Right lobe of liver (tissue), 6 donors: ENCODE measurements around the gene FOXP4. TPM values are rescaled to one million over a fixed set of nuclear protein-coding genes. Genes with fewer than 3 reads are reported as not detected.

Source experiments
- ATAC-seq, 4 donors: fragments of 200-7000 bp; cut with Tn5 transposase; one replicate each; pipeline ENCODE4 v1.9.1; 2020; ENCODE audit warnings: mild to moderate bottlenecking in 4 of 4, moderate library complexity in 4 of 4
- DNase-seq, 3 donors: peaks; one replicate each; pipeline ENCODE4 v3.0.0-alpha.2; 2020
- H3K27ac ChIP-seq, 3 donors: fragments of 200-600 bp; one replicate each; pipeline ENCODE4 v1.8.0; 2022
- H3K27me3 ChIP-seq, 2 donors: fragments of 200-600 bp; one replicate each; pipeline ENCODE4 v1.8.0; 2022
- H3K36me3 ChIP-seq, 4 donors: fragments of 200-600 bp; sonication (generic) in 1 of 4; one replicate each; pipeline versions ENCODE4 v1.5.1 to v1.8.0; 2017 to 2022; ENCODE audit warnings: control low read depth in 1 of 4
- H3K4me1 ChIP-seq, 4 donors: fragments of 200-600 bp; sonication (generic) in 1 of 4; one replicate each; pipeline versions ENCODE4 v1.5.1 to v1.8.0; 2017 to 2022; ENCODE audit warnings: control low read depth in 1 of 4
- H3K4me3 ChIP-seq, 3 donors: fragments of 200-600 bp; one replicate each; pipeline ENCODE4 v1.8.0; 2022
- H3K9me3 ChIP-seq, 4 donors: fragments of 200-600 bp; sonication (generic) in 1 of 4; one replicate each; pipeline versions ENCODE4 v1.5.1 to v1.8.0; 2017 to 2022; ENCODE audit warnings: control low read depth in 1 of 4
- CTCF ChIP-seq, 4 donors: fragments of 200-600 bp in 3 of 4; fragments of 450-650 bp in 1 of 4; IDR thresholded peaks; one replicate each; pipeline versions ENCODE4 v1.5.1 to v1.8.0; 2016 to 2022; ENCODE audit warnings: antibody characterized with exemption in 4 of 4, mild to moderate bottlenecking in 2 of 4
- POLR2A ChIP-seq: fragments of 450-650 bp; IDR thresholded peaks from one replicate; pipeline ENCODE4 v1.6.1; 2017; ENCODE audit warnings: antibody characterized with exemption, mild to moderate bottlenecking
- WGBS: methylation state at CpG from one replicate; pipeline ENCODE4 v1.1.6; 2018; ENCODE audit warnings: low coverage, low lambda C conversion rate; ENCODE audit not compliant: insufficient coverage; ENCODE audit errors: missing lambda C conversion rate; 5-methylcytosine and 5-hydroxymethylcytosine counted together
- intact Hi-C, 2 donors: fragments of 100-400 bp; cut with DNase I; formaldehyde crosslinking; loops; one replicate each; pipeline versions ENCODE4 v1.11.2 to v1.14.1; 2022
- long read RNA-seq: library from polyadenylated mRNA; unstranded; transcript quantifications from one replicate; pipeline ENCODE4 v2.0.0, GENCODE V29; 2019
- total RNA-seq, 6 experiments: library from RNA; depleted of rRNA in 2 of 6; stranded (reverse); fragments of >200 nt in 2 of 6; fragmentation: NEBNext Ultra II Directional in 3 of 6; extraction: Animal tissue kit (Norgen Biotek cat#: 25700) in 3 of 6; gene quantifications; one replicate each; pipeline versions ENCODE4 v1.1.0 to v1.2.4, GENCODE V29; 2016 to 2023
- donor health status: DM: no; HTN: yes; CAD: no.
- donor health status: DM: no; HTN: no; CAD: no.
- donor health status: DM: no; HTN: no; CAD: no.
- donor health status: DM: no; HTN: yes; CAD: no.
- donor health status: DM: no; HTN: yes; CAD: no.

Gene FOXP4
- 10 to 100 TPM; 12.6 to 19.2 (median 14.9) TPM for total RNA-seq
- long read RNA-seq, partial matches to known transcripts = 0 of 1 reads
- long read RNA-seq, other reads (novel, unspliced or antisense) = 1 of 1 reads

GRCh38 chr6:41545703-41546474, at the start of gene FOXP4:
Gene FOXP4, plus strand, starts transcription at chr6:41546381. Its CDS starts 19,380 bp downstream, at chr6:41565761.
- intact Hi-C loops = no loop called here
- DNase-seq (peak; percentile 92 to 95 (median 93)), ATAC-seq (peak; percentile 88 to 90 (median 89))
- TF ChIP-seq CTCF (IDR thresholded peaks at IDR 0.05) = no peak
- TF ChIP-seq POLR2A = no peak
- Histone ChIP-seq H3K4me1 (peaks cover 0 to 18% (median 0%) of the 10 kb centered on the region in 4 donors), H3K36me3 (no peaks in the 10 kb centered on the region), H3K27ac (peak within 1 kb of the TSS in 2 of 3 donors; percentile 84 to 86), H3K9me3 (no peaks in the 10 kb centered on the region), H3K27me3 (no peaks in the 10 kb centered on the region), H3K4me3 (peak within 1 kb of the TSS; percentile 63 to 83 (median 81))
- WGBS = 0% methylated on average over 24 of the region's 61 CpGs

GRCh38 chr6:41497573-41497972, 48.6 kb upstream of the FOXP4 start:
- intact Hi-C loops = no loop called here
- Histone ChIP-seq H3K4me3 (no peak overlapping the region), H3K27ac (no peak overlapping the region), H3K4me1 (no peaks in the 10 kb centered on the region), H3K36me3 (no peaks in the 10 kb centered on the region), H3K27me3 (no peaks in the 10 kb centered on the region), H3K9me3 (no peaks in the 10 kb centered on the region)
- ATAC-seq = no peak
- DNase-seq = no peak
- WGBS = 50% methylated on average over 1 of the region's 3 CpGs
- no peak for TF ChIP-seq POLR2A

GRCh38 chr6:41497994-41498393, 48.2 kb upstream of the FOXP4 start:
- no peak overlapping the region for H3K4me3 ChIP-seq
- no peaks in the 10 kb centered on the region for H3K9me3 ChIP-seq
- no peak for TF ChIP-seq POLR2A
- no peak for TF ChIP-seq CTCF (IDR thresholded peaks at IDR 0.05)
- H3K27me3 ChIP-seq = no peaks in the 10 kb centered on the region
- WGBS = 71% methylated on average over 1 of the region's 2 CpGs
- intact Hi-C loops = no loop called here
- ATAC-seq (no peak), DNase-seq (no peak)
- H3K4me1 ChIP-seq = no peaks in the 10 kb centered on the region
- H3K27ac ChIP-seq = no peak overlapping the region
- H3K36me3 ChIP-seq = no peaks in the 10 kb centered on the region

GRCh38 chr6:41498968-41499599, 47.1 kb upstream of the FOXP4 start:
- 88% methylated on average over 5 of the region's 6 CpGs for WGBS
- Histone ChIP-seq H3K27me3 (peaks cover 0 to 3% of the 10 kb centered on the region in 2 donors), H3K36me3 (no peaks in the 10 kb centered on the region), H3K4me3 (no peak overlapping the region), H3K9me3 (no peaks in the 10 kb centered on the region), H3K27ac (no peak overlapping the region), H3K4me1 (peaks cover 0 to 3% (median 1%) of the 10 kb centered on the region in 4 donors)
- TF ChIP-seq POLR2A (no peak), CTCF (IDR thresholded peaks at IDR 0.05) (no peak)
- intact Hi-C loops = no loop called here
- DNase-seq (no peak), ATAC-seq (no peak)

GRCh38 chr6:41500561-41500960, 45.6 kb upstream of the FOXP4 start:
- TF ChIP-seq POLR2A (no peak), CTCF (IDR thresholded peaks at IDR 0.05) (no peak)
- no peak for ATAC-seq
- no peaks in the 10 kb centered on the region for H3K9me3 ChIP-seq
- no peak overlapping the region for H3K4me3 ChIP-seq
- peaks cover 0 to 17% (median 4%) of the 10 kb centered on the region in 4 donors for H3K4me1 ChIP-seq
- intact Hi-C loops = no loop called here
- no peaks in the 10 kb centered on the region for H3K36me3 ChIP-seq
- WGBS = 40% methylated on average over 2 of the region's 3 CpGs
- no peak for DNase-seq
- H3K27me3 ChIP-seq = peaks cover 3 to 11% of the 10 kb centered on the region in 2 donors
- no peak overlapping the region for H3K27ac ChIP-seq
